ENCODE data around the gene MEGF11.

Gene MEGF11

GRCh38 chr15:66167854-66168253 is 85.7 kb downstream of the MEGF11 start:
- TF ChIP-seq CTCF (conservative IDR thresholded peaks at IDR 0.05; ENCODE audit: control insufficient read depth, insufficient read depth, low read depth, low read length) = no peak
- H3K4me3 ChIP-seq (ENCODE audit: control insufficient read depth, low read depth, low read length) = no peak overlapping the region
- no peak for DNase-seq (ENCODE audit: low read depth)

- TF ChIP-seq CTCF (conservative IDR thresholded peaks at IDR 0.05; ENCODE audit: control insufficient read depth, insufficient read depth, low read depth, low read length) = no peak
- H3K4me3 ChIP-seq (ENCODE audit: control insufficient read depth, low read depth, low read length) = no peak overlapping the region
- no peak for DNase-seq (ENCODE audit: low read depth)
Observed at GRCh38 chr15:66165856-66166255, 87.7 kb downstream of the MEGF11 start.

- no peak overlapping the region for H3K4me3 ChIP-seq (ENCODE audit: control insufficient read depth, low read depth, low read length)
- TF ChIP-seq CTCF (conservative IDR thresholded peaks at IDR 0.05; ENCODE audit: control insufficient read depth, insufficient read depth, low read depth, low read length) = no peak
- DNase-seq (ENCODE audit: low read depth) = no peak
Observed at GRCh38 chr15:66164788-66165187, 88.8 kb downstream of the MEGF11 start.

GRCh38 chr15:66163553-66163952 is 90.0 kb downstream of the MEGF11 start:
- no peak for TF ChIP-seq CTCF (conservative IDR thresholded peaks at IDR 0.05; ENCODE audit: control insufficient read depth, insufficient read depth, low read depth, low read length)
- no peak for DNase-seq (ENCODE audit: low read depth)
- H3K4me3 ChIP-seq (ENCODE audit: control insufficient read depth, low read depth, low read length) = no peak overlapping the region

- no peak for TF ChIP-seq CTCF (conservative IDR thresholded peaks at IDR 0.05; ENCODE audit: control insufficient read depth, insufficient read depth, low read depth, low read length)
Observed at GRCh38 chr15:66162286-66162685, 91.3 kb downstream of the MEGF11 start.

GRCh38 chr15:66161575-66162118 is 91.9 kb downstream of the MEGF11 start:
- DNase-seq (ENCODE audit: low read depth) = no peak
- TF ChIP-seq CTCF (conservative IDR thresholded peaks at IDR 0.05; ENCODE audit: control insufficient read depth, insufficient read depth, low read depth, low read length) = no peak

More at GRCh38 chr15:66162286-66162685, 91.3 kb downstream of the MEGF11 start:
- DNase-seq (ENCODE audit: low read depth) = no peak
- no peak overlapping the region for H3K4me3 ChIP-seq (ENCODE audit: control insufficient read depth, low read depth, low read length)

GRCh38 chr15:66161108-66161507 is 92.4 kb downstream of the MEGF11 start:
- TF ChIP-seq CTCF (conservative IDR thresholded peaks at IDR 0.05; ENCODE audit: control insufficient read depth, insufficient read depth, low read depth, low read length) = no peak
- DNase-seq (ENCODE audit: low read depth) = no peak
- no peak overlapping the region for H3K4me3 ChIP-seq (ENCODE audit: control insufficient read depth, low read depth, low read length)

More at GRCh38 chr15:66161575-66162118, 91.9 kb downstream of the MEGF11 start:
- H3K4me3 ChIP-seq (ENCODE audit: control insufficient read depth, low read depth, low read length) = no peak overlapping the region

Data from fibroblast of mammary gland (primary cell).